Amniotic epithelial cell (primary cell): ENCODE measurements around the gene XK.
"Not testable (repeated sequence)": the region's sequence is repeated elsewhere in the genome, so short reads cannot be mapped to it uniquely, and the experiment has no call there.

Experiments
- DNase-seq: peaks from one replicate; pipeline ENCODE4 v3.0.0-alpha.2; 2010; ENCODE audit warnings: low read depth

XK gene

GRCh38 chrX:37685381-37686359 lies at the start of gene XK:
TSS of gene XK (plus strand) at chrX:37685791. CDS start at chrX:37685962, 171 bp downstream.
- peak; percentile 14 for DNase-seq

GRCh38 chrX:37638047-37638446 lies 47.5 kb upstream of the XK start:
- DNase-seq, result no peak

GRCh38 chrX:37640142-37640541 lies 45.4 kb upstream of the XK start:
- no peak for DNase-seq

- no peak for DNase-seq
These were observed 43.7 kb upstream of the XK start for GRCh38 chrX:37641859-37642258.

GRCh38 chrX:37644381-37645305 lies 40.9 kb upstream of the XK start:
- no peak for DNase-seq

GRCh38 chrX:37646254-37646653 lies 39.3 kb upstream of the XK start:
- no peak for DNase-seq

- DNase-seq, result not testable (repeated sequence)
These were observed 34.7 kb upstream of the XK start for GRCh38 chrX:37650879-37651278.

GRCh38 chrX:37651921-37652452 lies 33.6 kb upstream of the XK start:
- no peak for DNase-seq

GRCh38 chrX:37652589-37653231 lies 32.9 kb upstream of the XK start:
- no peak for DNase-seq

- DNase-seq, result no peak
These were observed 32.0 kb upstream of the XK start for GRCh38 chrX:37653397-37654085.

GRCh38 chrX:37658343-37659030 lies 27.1 kb upstream of the XK start:
- DNase-seq, result no peak

- no peak for DNase-seq
These were observed 26.5 kb upstream of the XK start for GRCh38 chrX:37659047-37659446.

GRCh38 chrX:37662181-37662580 lies 23.4 kb upstream of the XK start:
- DNase-seq, result no peak

- DNase-seq, result no peak
These were observed 19.1 kb upstream of the XK start for GRCh38 chrX:37666516-37666915.

GRCh38 chrX:37667141-37667540 lies 18.4 kb upstream of the XK start:
- no peak for DNase-seq

GRCh38 chrX:37672563-37672962 lies 13.0 kb upstream of the XK start:
- no peak for DNase-seq

- DNase-seq, result no peak
These were observed 8.8 kb upstream of the XK start for GRCh38 chrX:37676811-37677210.

- DNase-seq, result no peak
These were observed 8.3 kb upstream of the XK start for GRCh38 chrX:37677243-37677642.

- DNase-seq, result no peak
These were observed 7.8 kb upstream of the XK start for GRCh38 chrX:37677765-37678164.

- DNase-seq, result no peak
These were observed 7.0 kb upstream of the XK start for GRCh38 chrX:37678574-37678973.

- DNase-seq, result no peak
These were observed 6.4 kb upstream of the XK start for GRCh38 chrX:37679230-37679629.
